Lower leg skin (tissue), 3 donors: ENCODE data around the gene SLC2A11.

ENCODE experiments used
- POLR2A ChIP-seq, 2 donors: fragments of 450-650 bp; IDR thresholded peaks; one replicate each; pipeline ENCODE4 v1.6.1; 2016 to 2017; ENCODE audit warnings: antibody characterized with exemption in 2 of 2, mild to moderate bottlenecking in 1 of 2, moderate library complexity in 1 of 2
- TF ChIP-seq, protein P1 (sequence below), 3 donors: fragments of 450-650 bp; IDR thresholded peaks; one replicate each; pipeline ENCODE4 v1.5.1; 2016; ENCODE audit warnings: antibody characterized with exemption in 3 of 3, mild to moderate bottlenecking in 3 of 3, moderate library complexity in 2 of 3

GRCh38 chr22:23815541-23816155 is 42.0 kb upstream of the SLC2A11 start:
- no peak for TF ChIP-seq POLR2A (IDR thresholded peaks at IDR 0.05)
- TF ChIP-seq, protein P1, sequence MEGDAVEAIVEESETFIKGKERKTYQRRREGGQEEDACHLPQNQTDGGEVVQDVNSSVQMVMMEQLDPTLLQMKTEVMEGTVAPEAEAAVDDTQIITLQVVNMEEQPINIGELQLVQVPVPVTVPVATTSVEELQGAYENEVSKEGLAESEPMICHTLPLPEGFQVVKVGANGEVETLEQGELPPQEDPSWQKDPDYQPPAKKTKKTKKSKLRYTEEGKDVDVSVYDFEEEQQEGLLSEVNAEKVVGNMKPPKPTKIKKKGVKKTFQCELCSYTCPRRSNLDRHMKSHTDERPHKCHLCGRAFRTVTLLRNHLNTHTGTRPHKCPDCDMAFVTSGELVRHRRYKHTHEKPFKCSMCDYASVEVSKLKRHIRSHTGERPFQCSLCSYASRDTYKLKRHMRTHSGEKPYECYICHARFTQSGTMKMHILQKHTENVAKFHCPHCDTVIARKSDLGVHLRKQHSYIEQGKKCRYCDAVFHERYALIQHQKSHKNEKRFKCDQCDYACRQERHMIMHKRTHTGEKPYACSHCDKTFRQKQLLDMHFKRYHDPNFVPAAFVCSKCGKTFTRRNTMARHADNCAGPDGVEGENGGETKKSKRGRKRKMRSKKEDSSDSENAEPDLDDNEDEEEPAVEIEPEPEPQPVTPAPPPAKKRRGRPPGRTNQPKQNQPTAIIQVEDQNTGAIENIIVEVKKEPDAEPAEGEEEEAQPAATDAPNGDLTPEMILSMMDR (IDR thresholded peaks at IDR 0.05), result no peak
